Keratinocyte (primary cell): ENCODE results near the gene MFSD2A.

Source experiments
- CTCF ChIP-seq, 3 experiments: IDR thresholded peaks in 1 of 3; conservative IDR thresholded peaks in 1 of 3; optimal IDR thresholded peaks in 1 of 3; 2 replicates in 2 of 3; 3 replicates in 1 of 3; pipeline versions ENCODE3 to v1.5.1; 2011; ENCODE audit warnings: low read length in 3 of 3, mild to moderate bottlenecking in 3 of 3, moderate library complexity in 2 of 3, control low read depth in 1 of 3, inconsistent platforms in 1 of 3; ENCODE audit not compliant: insufficient read depth in 2 of 3; ENCODE audit errors: extremely low read depth in 1 of 3
- EZH2 ChIP-seq: IDR thresholded peaks from one replicate; pipeline ENCODE4 v1.6.1; 2012; ENCODE audit warnings: inconsistent platforms, mild to moderate bottlenecking, low read length, moderate library complexity

DNA sequence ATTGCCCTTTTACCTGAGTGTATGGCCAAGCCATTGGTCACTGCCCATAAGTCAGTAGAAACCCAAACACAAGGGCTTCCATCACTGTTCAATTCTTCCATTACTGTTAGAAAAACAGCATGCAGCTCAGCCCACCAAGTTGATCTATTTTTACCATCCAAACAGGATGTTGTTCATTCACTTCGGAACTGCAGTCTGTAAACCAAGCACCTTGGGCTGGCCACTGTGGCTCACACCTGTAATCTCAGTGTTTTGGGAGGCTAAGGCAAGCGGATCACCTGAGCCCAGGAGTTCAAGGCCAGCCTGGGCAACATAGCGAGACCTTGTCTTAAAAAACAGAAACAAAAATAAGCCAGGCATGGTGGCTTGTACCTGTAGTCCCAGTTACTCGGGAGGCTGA, 8.7 kb upstream of the MFSD2A start:
- TF ChIP-seq CTCF (optimal IDR thresholded peaks at IDR 0.05 in 1 of 3, IDR thresholded peaks at IDR 0.05 in 1 of 3, conservative IDR thresholded peaks at IDR 0.05 in 1 of 3; ENCODE audit: extremely low read depth in 1 of 3, insufficient read depth in 2 of 3, low read length in 3 of 3): no peak
- no peak for TF ChIP-seq EZH2
